WTC11 (cell line): ENCODE data around the gene WDR27. TPM values are rescaled to one million over a fixed set of nuclear protein-coding genes. Genes with fewer than 3 reads are reported as not detected.
"Not testable (repeated sequence)": the region's sequence is repeated elsewhere in the genome, so short reads cannot be mapped to it uniquely, and the experiment has no call there.

Source experiments
- ATAC-seq: fragments of 200-7000 bp; cut with Tn5 transposase; 2 replicates; pipeline ENCODE4 v1.10.0; 2021; ENCODE audit warnings: mild to moderate bottlenecking, moderate library complexity
- CTCF ChIA-PET: fragments of 300-600 bp; sonication (Branson Sonifier 250); formaldehyde crosslinking; loops from one replicate; lab custom pipeline; 2021; ENCODE audit warnings: antibody characterized with exemption; lab: Charles Lee
- POLR2A ChIA-PET: fragments of 350-600 bp; sonication (Branson Sonifier 250); formaldehyde crosslinking; loops from one replicate; lab custom pipeline; 2021; ENCODE audit warnings: antibody characterized with exemption; lab: Charles Lee
- DNase-seq: peaks from one replicate; pipeline ENCODE4 v3.0.0; 2021; ENCODE audit warnings: low spot score
- H3K27ac Mint-ChIP-seq: 2 replicates; pipeline ENCODE4 v1.8.0; 2021; ENCODE audit warnings: mixed read lengths
- H3K27me3 Mint-ChIP-seq: 2 replicates; pipeline ENCODE4 v1.8.0; 2021; ENCODE audit warnings: low read depth, mild to moderate bottlenecking, moderate library complexity, mixed read lengths
- H3K36me3 Mint-ChIP-seq: 2 replicates; pipeline ENCODE4 v1.8.0; 2021; ENCODE audit warnings: mixed read lengths
- H3K4me1 Mint-ChIP-seq: 2 replicates; pipeline ENCODE4 v1.8.0; 2022; ENCODE audit warnings: mixed read lengths
- H3K4me3 Mint-ChIP-seq: 2 replicates; pipeline ENCODE4 v1.8.0; 2021; ENCODE audit warnings: mild to moderate bottlenecking, moderate library complexity, mixed read lengths
- H3K9me3 Mint-ChIP-seq: 2 replicates; pipeline ENCODE4 v1.8.0; 2021; ENCODE audit warnings: mixed read lengths
- FOXK1 ChIP-seq: sonication (generic); formaldehyde crosslinking; IDR thresholded peaks from 2 replicates; pipeline ENCODE4 v1.8.0; 2022; ENCODE audit warnings: mild to moderate bottlenecking, moderate library complexity, missing genetic modification reagents
- NR2C2 ChIP-seq: sonication (generic); formaldehyde crosslinking; IDR thresholded peaks from 2 replicates; pipeline ENCODE4 v1.8.0; 2022; ENCODE audit warnings: mild to moderate bottlenecking, missing genetic modification reagents
- TEAD4 ChIP-seq: sonication (generic); formaldehyde crosslinking; IDR thresholded peaks from 2 replicates; pipeline ENCODE4 v1.8.0; 2022; ENCODE audit warnings: mild to moderate bottlenecking, missing genetic modification reagents
- ZNF121 ChIP-seq: sonication (generic); formaldehyde crosslinking; IDR thresholded peaks from 2 replicates; pipeline ENCODE4 v1.8.0; 2023; ENCODE audit warnings: missing genetic modification reagents
- ZNF232 ChIP-seq: sonication (generic); formaldehyde crosslinking; IDR thresholded peaks from 2 replicates; pipeline ENCODE4 v1.8.0; 2022; ENCODE audit warnings: mild to moderate bottlenecking, missing genetic modification reagents
- total RNA-seq: library from RNA; stranded (reverse); gene quantifications from 3 replicates; pipeline ENCODE4 v1.2.3, GENCODE V29; 2021
- TF ChIP-seq, protein P1 (sequence below): fragments of 250-450 bp; sonication (Bioruptor Pico); IDR thresholded peaks from 2 replicates; pipeline ENCODE4 v1.9.0; 2021; ENCODE audit warnings: mild to moderate bottlenecking, borderline replicate concordance
- TF ChIP-seq, protein P2 (sequence below): sonication (generic); formaldehyde crosslinking; IDR thresholded peaks from 2 replicates; pipeline ENCODE4 v1.8.1; 2023; ENCODE audit warnings: mild to moderate bottlenecking, moderate library complexity, missing genetic modification reagents
- TF ChIP-seq, protein P3 (sequence below): sonication (generic); formaldehyde crosslinking; IDR thresholded peaks from 2 replicates; pipeline ENCODE4 v1.8.1; 2023; ENCODE audit warnings: mild to moderate bottlenecking, missing genetic modification reagents, moderate library complexity
- TF ChIP-seq, protein P4 (sequence below): sonication (generic); formaldehyde crosslinking; IDR thresholded peaks from 2 replicates; pipeline ENCODE4 v1.8.1; 2022; ENCODE audit warnings: low read depth, missing genetic modification reagents, borderline replicate concordance
- TF ChIP-seq, protein P5 (sequence below): sonication (generic); formaldehyde crosslinking; IDR thresholded peaks from 2 replicates; pipeline ENCODE4 v1.8.1; 2023; ENCODE audit warnings: mild to moderate bottlenecking, missing genetic modification reagents
- TF ChIP-seq, protein P6 (sequence below): fragments of 250-450 bp; sonication (Bioruptor Pico); IDR thresholded peaks from 2 replicates; pipeline ENCODE4 v1.9.0; 2021; ENCODE audit warnings: mild to moderate bottlenecking
- TF ChIP-seq, protein P7 (sequence below): sonication (generic); formaldehyde crosslinking; IDR thresholded peaks from 2 replicates; pipeline ENCODE4 v1.8.0; 2022; ENCODE audit warnings: mild to moderate bottlenecking, missing genetic modification reagents
- TF ChIP-seq, protein P8 (sequence below): sonication (generic); formaldehyde crosslinking; IDR thresholded peaks from 2 replicates; pipeline ENCODE4 v1.8.1; 2022; ENCODE audit warnings: missing genetic modification reagents, borderline replicate concordance

Gene WDR27
- total RNA-seq, 1 experiment from 2014 or later: 126 TPM

DNA sequence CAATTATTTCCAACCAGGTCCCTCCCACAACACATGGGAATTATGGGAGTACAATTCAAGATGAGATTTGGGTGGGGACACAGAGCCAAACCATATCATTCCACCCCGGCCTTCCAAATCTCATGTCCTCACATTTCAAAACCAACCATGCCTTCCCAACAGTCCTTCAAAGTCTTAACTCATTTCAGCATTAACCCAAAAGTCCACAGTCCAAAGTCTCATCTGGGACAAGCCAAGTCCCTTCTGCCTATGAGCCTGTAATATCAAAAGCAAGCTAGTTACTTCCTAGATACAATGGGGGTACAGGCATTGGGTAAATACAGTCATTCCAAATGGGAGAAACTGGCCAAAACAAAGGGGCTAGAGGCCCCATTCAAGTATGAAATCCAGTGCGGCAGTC lies 93.2 kb downstream of the WDR27 start:
- H3K27me3 Mint-ChIP-seq, POLR2A ChIA-PET, H3K4me1 Mint-ChIP-seq, H3K4me3 Mint-ChIP-seq, DNase-seq, ATAC-seq, CTCF ChIA-PET, H3K27ac Mint-ChIP-seq: not testable (repeated sequence)
- H3K36me3 Mint-ChIP-seq: peaks cover 16% of the 10 kb centered on the region; the same call in 1 of the 2 replicates
- H3K9me3 Mint-ChIP-seq: peaks cover 13% of the 10 kb centered on the region

DNA sequence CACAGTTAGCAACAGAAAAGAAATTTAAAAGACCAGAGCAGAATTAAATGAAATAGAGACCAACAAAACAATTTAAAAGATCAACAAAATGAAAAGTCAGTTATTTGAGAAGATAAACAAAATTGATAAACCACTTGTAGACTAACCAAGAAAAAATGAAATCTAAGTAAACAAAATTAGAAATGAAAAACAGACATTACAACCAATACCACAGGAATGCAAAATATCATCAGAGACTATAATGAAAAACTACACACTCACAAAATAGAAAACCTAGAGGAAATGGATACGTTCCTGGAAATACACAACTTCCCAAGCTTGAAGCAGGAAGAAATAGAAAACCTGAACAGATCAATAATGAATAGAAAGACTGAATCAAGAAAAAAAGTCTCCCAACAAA lies 97.8 kb downstream of the WDR27 start:
- Mint-ChIP-seq H3K36me3 (peaks cover 31% of the 10 kb centered on the region), H3K4me1 (no peaks in the 10 kb centered on the region; the same call in 1 of the 2 replicates), H3K27ac (peak overlapping the region; percentile 14; the same call in 1 of the 2 replicates), H3K4me3 (no peak overlapping the region), H3K27me3 (no peaks in the 10 kb centered on the region), H3K9me3 (peaks cover 6% of the 10 kb centered on the region; the same call in 1 of the 2 replicates)
- TF ChIP-seq, protein P1, sequence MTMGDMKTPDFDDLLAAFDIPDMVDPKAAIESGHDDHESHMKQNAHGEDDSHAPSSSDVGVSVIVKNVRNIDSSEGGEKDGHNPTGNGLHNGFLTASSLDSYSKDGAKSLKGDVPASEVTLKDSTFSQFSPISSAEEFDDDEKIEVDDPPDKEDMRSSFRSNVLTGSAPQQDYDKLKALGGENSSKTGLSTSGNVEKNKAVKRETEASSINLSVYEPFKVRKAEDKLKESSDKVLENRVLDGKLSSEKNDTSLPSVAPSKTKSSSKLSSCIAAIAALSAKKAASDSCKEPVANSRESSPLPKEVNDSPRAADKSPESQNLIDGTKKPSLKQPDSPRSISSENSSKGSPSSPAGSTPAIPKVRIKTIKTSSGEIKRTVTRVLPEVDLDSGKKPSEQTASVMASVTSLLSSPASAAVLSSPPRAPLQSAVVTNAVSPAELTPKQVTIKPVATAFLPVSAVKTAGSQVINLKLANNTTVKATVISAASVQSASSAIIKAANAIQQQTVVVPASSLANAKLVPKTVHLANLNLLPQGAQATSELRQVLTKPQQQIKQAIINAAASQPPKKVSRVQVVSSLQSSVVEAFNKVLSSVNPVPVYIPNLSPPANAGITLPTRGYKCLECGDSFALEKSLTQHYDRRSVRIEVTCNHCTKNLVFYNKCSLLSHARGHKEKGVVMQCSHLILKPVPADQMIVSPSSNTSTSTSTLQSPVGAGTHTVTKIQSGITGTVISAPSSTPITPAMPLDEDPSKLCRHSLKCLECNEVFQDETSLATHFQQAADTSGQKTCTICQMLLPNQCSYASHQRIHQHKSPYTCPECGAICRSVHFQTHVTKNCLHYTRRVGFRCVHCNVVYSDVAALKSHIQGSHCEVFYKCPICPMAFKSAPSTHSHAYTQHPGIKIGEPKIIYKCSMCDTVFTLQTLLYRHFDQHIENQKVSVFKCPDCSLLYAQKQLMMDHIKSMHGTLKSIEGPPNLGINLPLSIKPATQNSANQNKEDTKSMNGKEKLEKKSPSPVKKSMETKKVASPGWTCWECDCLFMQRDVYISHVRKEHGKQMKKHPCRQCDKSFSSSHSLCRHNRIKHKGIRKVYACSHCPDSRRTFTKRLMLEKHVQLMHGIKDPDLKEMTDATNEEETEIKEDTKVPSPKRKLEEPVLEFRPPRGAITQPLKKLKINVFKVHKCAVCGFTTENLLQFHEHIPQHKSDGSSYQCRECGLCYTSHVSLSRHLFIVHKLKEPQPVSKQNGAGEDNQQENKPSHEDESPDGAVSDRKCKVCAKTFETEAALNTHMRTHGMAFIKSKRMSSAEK (CRISPR knock-in tag): no peak
- TF ChIP-seq FOXK1 (CRISPR knock-in tag) (no peak), ZNF121 (CRISPR knock-in tag) (no peak), ZNF232 (CRISPR knock-in tag) (no peak)
- ChIA-PET POLR2A (no interaction called here), CTCF (no interaction called here)
- ATAC-seq: no peak
- DNase-seq: no peak

DNA sequence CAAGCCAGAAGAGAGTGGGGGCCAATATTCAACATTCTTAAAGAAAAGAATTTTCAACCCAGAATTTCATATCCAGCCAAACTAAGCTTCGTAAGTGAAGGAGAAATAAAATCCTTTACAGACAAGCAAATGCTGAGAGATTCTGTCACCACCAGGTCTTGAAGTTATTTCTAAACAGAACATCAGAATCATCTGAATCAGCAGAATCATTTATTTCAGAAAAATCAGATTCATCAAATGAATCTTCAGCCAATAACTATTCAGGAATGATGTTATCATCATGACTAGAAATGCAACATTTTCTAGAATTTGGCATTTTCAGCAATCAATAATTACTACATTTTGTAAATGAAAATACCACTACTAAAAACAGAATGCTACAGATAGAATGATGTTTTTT lies 100.7 kb downstream of the WDR27 start:
- H3K27ac Mint-ChIP-seq, H3K4me1 Mint-ChIP-seq, H3K27me3 Mint-ChIP-seq, ATAC-seq, DNase-seq, H3K4me3 Mint-ChIP-seq, CTCF ChIA-PET, H3K9me3 Mint-ChIP-seq, POLR2A ChIA-PET: not testable (repeated sequence)
- H3K36me3 Mint-ChIP-seq: peaks cover 36% of the 10 kb centered on the region

DNA sequence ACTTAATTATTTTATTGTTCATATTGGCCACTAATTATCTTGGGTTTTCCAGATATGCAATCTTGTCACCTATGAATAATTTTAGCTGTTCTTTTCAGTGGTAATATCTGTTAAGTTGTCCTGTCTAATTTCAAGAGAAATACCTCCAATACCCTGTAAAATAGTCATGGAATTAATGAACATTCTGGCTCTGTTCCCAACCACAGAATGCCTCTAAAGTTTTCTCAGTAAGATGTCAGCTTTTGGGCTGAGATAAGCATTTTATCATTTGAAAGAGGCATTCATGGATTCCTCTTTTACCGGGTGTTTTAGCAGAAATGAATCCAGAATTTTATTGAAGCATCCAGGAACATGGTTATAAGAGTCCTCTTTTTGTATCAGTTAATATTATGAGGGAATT lies 109.3 kb downstream of the WDR27 start:
- no peak overlapping the region for H3K27ac Mint-ChIP-seq
- TF ChIP-seq, protein P2, sequence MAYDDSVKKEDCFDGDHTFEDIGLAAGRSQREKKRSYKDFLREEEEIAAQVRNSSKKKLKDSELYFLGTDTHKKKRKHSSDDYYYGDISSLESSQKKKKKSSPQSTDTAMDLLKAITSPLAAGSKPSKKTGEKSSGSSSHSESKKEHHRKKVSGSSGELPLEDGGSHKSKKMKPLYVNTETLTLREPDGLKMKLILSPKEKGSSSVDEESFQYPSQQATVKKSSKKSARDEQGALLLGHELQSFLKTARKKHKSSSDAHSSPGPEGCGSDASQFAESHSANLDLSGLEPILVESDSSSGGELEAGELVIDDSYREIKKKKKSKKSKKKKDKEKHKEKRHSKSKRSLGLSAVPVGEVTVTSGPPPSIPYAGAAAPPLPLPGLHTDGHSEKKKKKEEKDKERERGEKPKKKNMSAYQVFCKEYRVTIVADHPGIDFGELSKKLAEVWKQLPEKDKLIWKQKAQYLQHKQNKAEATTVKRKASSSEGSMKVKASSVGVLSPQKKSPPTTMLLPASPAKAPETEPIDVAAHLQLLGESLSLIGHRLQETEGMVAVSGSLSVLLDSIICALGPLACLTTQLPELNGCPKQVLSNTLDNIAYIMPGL (CRISPR knock-in tag): no peak
- TF ChIP-seq, protein P3, sequence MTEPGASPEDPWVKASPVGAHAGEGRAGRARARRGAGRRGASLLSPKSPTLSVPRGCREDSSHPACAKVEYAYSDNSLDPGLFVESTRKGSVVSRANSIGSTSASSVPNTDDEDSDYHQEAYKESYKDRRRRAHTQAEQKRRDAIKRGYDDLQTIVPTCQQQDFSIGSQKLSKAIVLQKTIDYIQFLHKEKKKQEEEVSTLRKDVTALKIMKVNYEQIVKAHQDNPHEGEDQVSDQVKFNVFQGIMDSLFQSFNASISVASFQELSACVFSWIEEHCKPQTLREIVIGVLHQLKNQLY (CRISPR knock-in tag): no peak
- TF ChIP-seq, protein P4, sequence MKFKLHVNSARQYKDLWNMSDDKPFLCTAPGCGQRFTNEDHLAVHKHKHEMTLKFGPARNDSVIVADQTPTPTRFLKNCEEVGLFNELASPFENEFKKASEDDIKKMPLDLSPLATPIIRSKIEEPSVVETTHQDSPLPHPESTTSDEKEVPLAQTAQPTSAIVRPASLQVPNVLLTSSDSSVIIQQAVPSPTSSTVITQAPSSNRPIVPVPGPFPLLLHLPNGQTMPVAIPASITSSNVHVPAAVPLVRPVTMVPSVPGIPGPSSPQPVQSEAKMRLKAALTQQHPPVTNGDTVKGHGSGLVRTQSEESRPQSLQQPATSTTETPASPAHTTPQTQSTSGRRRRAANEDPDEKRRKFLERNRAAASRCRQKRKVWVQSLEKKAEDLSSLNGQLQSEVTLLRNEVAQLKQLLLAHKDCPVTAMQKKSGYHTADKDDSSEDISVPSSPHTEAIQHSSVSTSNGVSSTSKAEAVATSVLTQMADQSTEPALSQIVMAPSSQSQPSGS (CRISPR knock-in tag): no peak
- TF ChIP-seq, protein P5, sequence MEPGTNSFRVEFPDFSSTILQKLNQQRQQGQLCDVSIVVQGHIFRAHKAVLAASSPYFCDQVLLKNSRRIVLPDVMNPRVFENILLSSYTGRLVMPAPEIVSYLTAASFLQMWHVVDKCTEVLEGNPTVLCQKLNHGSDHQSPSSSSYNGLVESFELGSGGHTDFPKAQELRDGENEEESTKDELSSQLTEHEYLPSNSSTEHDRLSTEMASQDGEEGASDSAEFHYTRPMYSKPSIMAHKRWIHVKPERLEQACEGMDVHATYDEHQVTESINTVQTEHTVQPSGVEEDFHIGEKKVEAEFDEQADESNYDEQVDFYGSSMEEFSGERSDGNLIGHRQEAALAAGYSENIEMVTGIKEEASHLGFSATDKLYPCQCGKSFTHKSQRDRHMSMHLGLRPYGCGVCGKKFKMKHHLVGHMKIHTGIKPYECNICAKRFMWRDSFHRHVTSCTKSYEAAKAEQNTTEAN: no peak
- TF ChIP-seq NR2C2 (CRISPR knock-in tag) (no peak), TEAD4 (no peak)
- TF ChIP-seq, protein P6, sequence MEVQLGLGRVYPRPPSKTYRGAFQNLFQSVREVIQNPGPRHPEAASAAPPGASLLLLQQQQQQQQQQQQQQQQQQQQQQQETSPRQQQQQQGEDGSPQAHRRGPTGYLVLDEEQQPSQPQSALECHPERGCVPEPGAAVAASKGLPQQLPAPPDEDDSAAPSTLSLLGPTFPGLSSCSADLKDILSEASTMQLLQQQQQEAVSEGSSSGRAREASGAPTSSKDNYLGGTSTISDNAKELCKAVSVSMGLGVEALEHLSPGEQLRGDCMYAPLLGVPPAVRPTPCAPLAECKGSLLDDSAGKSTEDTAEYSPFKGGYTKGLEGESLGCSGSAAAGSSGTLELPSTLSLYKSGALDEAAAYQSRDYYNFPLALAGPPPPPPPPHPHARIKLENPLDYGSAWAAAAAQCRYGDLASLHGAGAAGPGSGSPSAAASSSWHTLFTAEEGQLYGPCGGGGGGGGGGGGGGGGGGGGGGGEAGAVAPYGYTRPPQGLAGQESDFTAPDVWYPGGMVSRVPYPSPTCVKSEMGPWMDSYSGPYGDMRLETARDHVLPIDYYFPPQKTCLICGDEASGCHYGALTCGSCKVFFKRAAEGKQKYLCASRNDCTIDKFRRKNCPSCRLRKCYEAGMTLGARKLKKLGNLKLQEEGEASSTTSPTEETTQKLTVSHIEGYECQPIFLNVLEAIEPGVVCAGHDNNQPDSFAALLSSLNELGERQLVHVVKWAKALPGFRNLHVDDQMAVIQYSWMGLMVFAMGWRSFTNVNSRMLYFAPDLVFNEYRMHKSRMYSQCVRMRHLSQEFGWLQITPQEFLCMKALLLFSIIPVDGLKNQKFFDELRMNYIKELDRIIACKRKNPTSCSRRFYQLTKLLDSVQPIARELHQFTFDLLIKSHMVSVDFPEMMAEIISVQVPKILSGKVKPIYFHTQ (CRISPR knock-in tag): no peak
- TF ChIP-seq, protein P7, sequence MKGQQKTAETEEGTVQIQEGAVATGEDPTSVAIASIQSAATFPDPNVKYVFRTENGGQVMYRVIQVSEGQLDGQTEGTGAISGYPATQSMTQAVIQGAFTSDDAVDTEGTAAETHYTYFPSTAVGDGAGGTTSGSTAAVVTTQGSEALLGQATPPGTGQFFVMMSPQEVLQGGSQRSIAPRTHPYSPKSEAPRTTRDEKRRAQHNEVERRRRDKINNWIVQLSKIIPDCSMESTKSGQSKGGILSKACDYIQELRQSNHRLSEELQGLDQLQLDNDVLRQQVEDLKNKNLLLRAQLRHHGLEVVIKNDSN (CRISPR knock-in tag): no peak
- TF ChIP-seq, protein P8, sequence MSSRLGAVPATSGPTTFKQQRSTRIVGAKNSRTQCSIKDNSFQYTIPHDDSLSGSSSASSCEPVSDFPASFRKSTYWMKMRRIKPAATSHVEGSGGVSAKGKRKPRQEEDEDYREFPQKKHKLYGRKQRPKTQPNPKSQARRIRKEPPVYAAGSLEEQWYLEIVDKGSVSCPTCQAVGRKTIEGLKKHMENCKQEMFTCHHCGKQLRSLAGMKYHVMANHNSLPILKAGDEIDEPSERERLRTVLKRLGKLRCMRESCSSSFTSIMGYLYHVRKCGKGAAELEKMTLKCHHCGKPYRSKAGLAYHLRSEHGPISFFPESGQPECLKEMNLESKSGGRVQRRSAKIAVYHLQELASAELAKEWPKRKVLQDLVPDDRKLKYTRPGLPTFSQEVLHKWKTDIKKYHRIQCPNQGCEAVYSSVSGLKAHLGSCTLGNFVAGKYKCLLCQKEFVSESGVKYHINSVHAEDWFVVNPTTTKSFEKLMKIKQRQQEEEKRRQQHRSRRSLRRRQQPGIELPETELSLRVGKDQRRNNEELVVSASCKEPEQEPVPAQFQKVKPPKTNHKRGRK (CRISPR knock-in tag): no peak

More for the DNA sequence above, 109.3 kb downstream of the WDR27 start:
- ATAC-seq (no peak), DNase-seq (no peak)
- H3K9me3 Mint-ChIP-seq: peaks cover 9% of the 10 kb centered on the region
- H3K27me3 Mint-ChIP-seq: no peaks in the 10 kb centered on the region
- ChIA-PET POLR2A (no interaction called here), CTCF (no interaction called here)
- H3K4me1 Mint-ChIP-seq: peaks cover 8% of the 10 kb centered on the region; the same call in 1 of the 2 replicates
- no peak overlapping the region for H3K4me3 Mint-ChIP-seq
- H3K36me3 Mint-ChIP-seq: peaks cover 10% of the 10 kb centered on the region
